NCI-H128 (cell line): ENCODE results near the gene CCNY.

Experiments
- DNase-seq: peaks from one replicate; lab custom pipeline; 2025; ENCODE audit not compliant: unreplicated experiment; lab: John Stamatoyannopoulos, UW

The CCNY gene

GRCh38 chr10:35546824-35547225, 210.5 kb downstream of the CCNY start:
- no peak for DNase-seq

- no peak for DNase-seq
Observed at GRCh38 chr10:35552650-35553342, 216.5 kb downstream of the CCNY start.

GRCh38 chr10:35554036-35554435, 217.7 kb downstream of the CCNY start:
- DNase-seq = no peak

- no peak for DNase-seq
Observed at GRCh38 chr10:35554461-35555056, 218.2 kb downstream of the CCNY start.

GRCh38 chr10:35555962-35556930, 219.9 kb downstream of the CCNY start:
- no peak for DNase-seq

GRCh38 chr10:35558276-35558675, 222.0 kb downstream of the CCNY start:
- no peak for DNase-seq

GRCh38 chr10:35559416-35559815, 223.1 kb downstream of the CCNY start:
- no peak for DNase-seq

GRCh38 chr10:35561715-35562114, 225.4 kb downstream of the CCNY start:
- DNase-seq = no peak

- no peak for DNase-seq
Observed at GRCh38 chr10:35562427-35562826, 226.1 kb downstream of the CCNY start.

- no peak for DNase-seq
Observed at GRCh38 chr10:35563261-35563891, 227.1 kb downstream of the CCNY start.

- no peak for DNase-seq
Observed at GRCh38 chr10:35564341-35564968, 228.1 kb downstream of the CCNY start.

- DNase-seq = no peak
Observed at GRCh38 chr10:35565602-35566081, 229.3 kb downstream of the CCNY start.

- DNase-seq = no peak
Observed at GRCh38 chr10:35567951-35568350, 231.6 kb downstream of the CCNY start.

- DNase-seq = no peak
Observed at GRCh38 chr10:35568483-35569015, 232.2 kb downstream of the CCNY start.

- DNase-seq = no peak
Observed at GRCh38 chr10:35569111-35569707, 232.9 kb downstream of the CCNY start.

- DNase-seq = no peak
Observed at GRCh38 chr10:35569836-35570235, 233.5 kb downstream of the CCNY start.

- no peak for DNase-seq
Observed at GRCh38 chr10:35570397-35570796, 234.1 kb downstream of the CCNY start.

- DNase-seq = no peak
Observed at GRCh38 chr10:35572583-35572982, 236.3 kb downstream of the CCNY start.

GRCh38 chr10:35573796-35574195, 237.5 kb downstream of the CCNY start:
- no peak for DNase-seq

- DNase-seq = no peak
Observed at GRCh38 chr10:35574924-35575352, 238.6 kb downstream of the CCNY start.
